HEK293T (cell line): ENCODE data around the gene MITF.

Experiments
- ARNT ChIP-seq: fragments of 450-650 bp; IDR thresholded peaks from 2 replicates; pipeline ENCODE4 v1.6.1; 2017; ENCODE audit warnings: mild to moderate bottlenecking
- BHLHE40 ChIP-seq: fragments of 450-650 bp; IDR thresholded peaks from 2 replicates; pipeline ENCODE4 v1.6.1; 2016; ENCODE audit warnings: mild to moderate bottlenecking, moderate library complexity, borderline replicate concordance
- FOXA1 ChIP-seq: fragments of 450-650 bp; IDR thresholded peaks from 2 replicates; pipeline ENCODE4 v1.6.1; 2016; ENCODE audit warnings: mild to moderate bottlenecking
- FOXM1 ChIP-seq: fragments of 450-650 bp; IDR thresholded peaks from 2 replicates; pipeline ENCODE4 v1.6.1; 2017; ENCODE audit warnings: mild to moderate bottlenecking, borderline replicate concordance
- LEF1 ChIP-seq: fragments of 450-650 bp; IDR thresholded peaks from 2 replicates; pipeline ENCODE4 v1.6.1; 2017; ENCODE audit warnings: mild to moderate bottlenecking, borderline replicate concordance
- SP1 ChIP-seq: fragments of 450-650 bp; IDR thresholded peaks from 2 replicates; pipeline ENCODE4 v1.6.1; 2017
- SUZ12 ChIP-seq: fragments of 450-650 bp; IDR thresholded peaks from 2 replicates; pipeline ENCODE4 v1.6.1; 2016; ENCODE audit warnings: mild to moderate bottlenecking
- TF ChIP-seq, protein P1 (sequence below): fragments of 450-650 bp; IDR thresholded peaks from 2 replicates; pipeline ENCODE4 v1.6.1; 2016

DNA sequence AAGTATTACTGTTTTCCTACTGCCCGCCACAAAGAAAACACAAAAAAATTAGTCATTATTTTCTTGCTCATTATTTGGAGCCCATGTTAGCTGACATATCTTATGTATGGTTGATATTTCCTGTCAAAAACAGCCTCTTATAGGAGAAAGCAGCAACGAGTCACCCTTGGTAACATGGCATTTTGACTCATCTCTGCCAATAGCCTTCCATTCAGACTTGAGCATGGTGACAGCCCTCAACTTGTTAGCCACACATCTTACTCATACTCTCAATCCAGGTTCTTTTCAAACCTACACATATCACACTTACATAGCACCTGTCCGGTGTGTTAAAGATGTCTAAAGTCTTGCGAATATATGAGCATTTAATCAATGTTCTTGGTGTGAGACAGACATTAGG, 150.8 kb downstream of the MITF start:
- TF ChIP-seq FOXM1 (no peak), BHLHE40 (no peak), SP1 (no peak), FOXA1 (no peak), SUZ12 (no peak), ARNT (no peak), LEF1 (no peak)
- TF ChIP-seq, protein P1, sequence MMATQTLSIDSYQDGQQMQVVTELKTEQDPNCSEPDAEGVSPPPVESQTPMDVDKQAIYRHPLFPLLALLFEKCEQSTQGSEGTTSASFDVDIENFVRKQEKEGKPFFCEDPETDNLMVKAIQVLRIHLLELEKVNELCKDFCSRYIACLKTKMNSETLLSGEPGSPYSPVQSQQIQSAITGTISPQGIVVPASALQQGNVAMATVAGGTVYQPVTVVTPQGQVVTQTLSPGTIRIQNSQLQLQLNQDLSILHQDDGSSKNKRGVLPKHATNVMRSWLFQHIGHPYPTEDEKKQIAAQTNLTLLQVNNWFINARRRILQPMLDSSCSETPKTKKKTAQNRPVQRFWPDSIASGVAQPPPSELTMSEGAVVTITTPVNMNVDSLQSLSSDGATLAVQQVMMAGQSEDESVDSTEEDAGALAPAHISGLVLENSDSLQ = no peak
